ENCODE results near the gene SLC8B1.

SLC8B1 gene

DNA sequence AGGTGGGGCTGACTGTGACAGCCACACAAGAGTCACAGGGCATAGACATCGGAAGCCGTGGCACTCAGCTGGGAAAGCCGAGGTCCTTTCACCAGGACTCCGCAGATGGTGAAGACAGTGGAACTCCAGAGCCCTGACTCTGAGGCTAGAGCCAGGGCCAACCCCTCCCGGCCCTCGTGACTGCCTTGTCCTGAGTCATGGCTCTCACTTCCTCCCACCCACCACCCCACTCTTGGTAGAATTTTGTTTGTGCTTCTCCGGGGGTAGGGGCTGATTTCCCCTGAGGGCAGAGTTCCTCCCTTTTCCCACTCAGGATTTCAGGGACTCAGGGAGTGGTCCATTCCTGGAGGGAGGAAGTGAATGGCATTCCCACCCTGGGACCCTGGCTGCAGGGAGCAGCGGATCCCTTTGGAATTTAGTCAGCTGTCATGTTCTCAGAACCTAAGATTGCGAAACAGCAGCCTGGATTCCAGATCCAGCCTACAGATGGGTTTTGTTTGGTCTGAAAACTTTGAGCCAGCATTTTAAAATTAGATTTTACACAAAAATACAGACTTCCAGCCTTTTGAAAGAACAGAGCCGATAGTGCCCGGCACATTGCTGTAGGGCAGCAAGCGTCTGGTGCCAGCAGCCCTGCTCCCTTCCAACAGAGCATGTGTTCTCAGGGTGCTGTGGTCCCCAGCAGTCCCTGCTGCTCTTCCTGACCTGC lies 62.9 kb downstream of the SLC8B1 start:
- in situ Hi-C loops (cut with HindIII; ENCODE audit: low sequenced_read_pairs): no loop called here

- in situ Hi-C loops (cut with HindIII; ENCODE audit: low sequenced_read_pairs): no loop called here
Measured at GRCh38 chr12:113271466-113271852, 63.5 kb downstream of the SLC8B1 start.

- in situ Hi-C loops (cut with HindIII; ENCODE audit: low sequenced_read_pairs): no loop called here
Measured at GRCh38 chr12:113270709-113271009, 64.2 kb downstream of the SLC8B1 start.

DNA sequence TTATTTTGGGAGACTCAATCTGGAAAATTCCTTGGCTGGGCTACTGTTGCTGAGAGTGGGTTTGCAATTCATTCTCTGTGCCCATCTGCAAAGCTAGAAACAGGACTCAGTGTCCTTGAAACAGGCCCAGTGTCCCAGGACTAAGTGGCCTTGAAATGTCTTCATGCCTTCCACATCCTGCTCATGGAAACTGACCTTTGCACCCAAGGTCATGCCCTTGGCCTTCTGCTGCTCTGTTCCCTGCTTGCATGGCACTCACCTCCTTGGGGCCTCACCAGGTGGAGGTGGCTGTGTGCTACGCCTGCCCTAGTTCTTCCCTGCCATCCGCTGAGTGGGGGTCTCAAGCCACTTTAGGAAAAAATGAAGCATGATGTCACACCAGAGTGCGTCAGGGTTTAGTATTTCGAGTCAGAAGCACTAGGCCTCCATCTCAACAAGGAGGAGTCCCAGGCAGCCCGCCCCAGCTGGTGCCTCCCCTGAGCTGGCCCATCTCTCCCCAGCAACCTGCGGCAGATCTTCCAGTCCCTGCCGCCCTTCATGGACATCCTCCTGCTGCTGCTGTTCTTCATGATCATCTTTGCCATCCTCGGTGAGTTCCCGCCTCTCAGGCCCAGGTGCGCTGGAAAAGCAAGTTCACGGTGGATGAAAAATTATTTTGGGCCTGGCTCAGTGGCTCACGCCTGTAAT lies 65.5 kb downstream of the SLC8B1 start:
- in situ Hi-C loops (cut with HindIII; ENCODE audit: low sequenced_read_pairs): no loop called here

GRCh38 chr12:113268621-113269020 lies 66.3 kb downstream of the SLC8B1 start:
- in situ Hi-C loops (cut with HindIII; ENCODE audit: low sequenced_read_pairs): no loop called here

GRCh38 chr12:113268136-113268535 lies 66.8 kb downstream of the SLC8B1 start:
- in situ Hi-C loops (cut with HindIII; ENCODE audit: low sequenced_read_pairs): no loop called here

DNA sequence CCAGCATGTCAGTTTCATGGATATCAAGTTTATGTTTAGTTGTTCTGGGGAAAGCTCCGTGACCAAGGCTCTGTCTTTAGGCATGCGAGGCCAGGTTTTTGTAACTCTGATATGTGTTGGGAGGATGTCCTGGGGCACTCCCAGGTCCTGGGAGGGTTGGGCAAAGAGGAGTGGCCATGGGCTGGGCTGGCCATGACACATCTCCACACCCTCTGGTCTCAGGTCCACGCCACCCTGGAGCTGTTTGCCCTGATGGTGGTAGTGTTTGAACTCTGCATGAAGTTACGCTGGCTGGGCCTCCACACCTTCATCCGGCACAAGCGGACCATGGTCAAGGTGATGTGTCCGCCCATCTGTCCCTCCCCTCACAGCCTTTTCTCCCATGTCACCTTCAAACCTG lies 67.3 kb downstream of the SLC8B1 start:
- in situ Hi-C loops (cut with HindIII; ENCODE audit: low sequenced_read_pairs): no loop called here

- in situ Hi-C loops (cut with HindIII; ENCODE audit: low sequenced_read_pairs): no loop called here
Measured at GRCh38 chr12:113266106-113266895, 68.6 kb downstream of the SLC8B1 start.

- in situ Hi-C loops (cut with HindIII; ENCODE audit: low sequenced_read_pairs): no loop called here
Measured at GRCh38 chr12:113263431-113263963, 71.4 kb downstream of the SLC8B1 start.

DNA sequence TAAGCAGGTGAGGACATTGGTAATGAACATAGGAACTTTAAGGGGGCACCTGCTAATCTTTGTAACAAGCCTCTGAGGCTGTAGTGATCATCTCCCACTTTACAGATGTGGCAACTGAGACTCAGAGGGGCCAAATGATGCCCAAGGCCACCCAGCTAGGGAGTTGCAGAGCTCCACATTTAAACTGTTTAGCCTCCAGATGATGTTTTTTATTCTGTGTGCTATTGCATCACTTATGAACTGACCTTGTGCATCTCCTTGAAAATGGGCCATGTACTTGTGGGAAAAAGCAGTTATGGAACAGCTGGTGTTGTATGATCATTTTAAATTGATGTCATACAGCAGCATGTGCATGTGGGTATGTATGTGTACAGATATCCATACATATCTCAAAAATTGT lies 72.2 kb downstream of the SLC8B1 start:
- in situ Hi-C loops (cut with HindIII; ENCODE audit: low sequenced_read_pairs): no loop called here

DNA sequence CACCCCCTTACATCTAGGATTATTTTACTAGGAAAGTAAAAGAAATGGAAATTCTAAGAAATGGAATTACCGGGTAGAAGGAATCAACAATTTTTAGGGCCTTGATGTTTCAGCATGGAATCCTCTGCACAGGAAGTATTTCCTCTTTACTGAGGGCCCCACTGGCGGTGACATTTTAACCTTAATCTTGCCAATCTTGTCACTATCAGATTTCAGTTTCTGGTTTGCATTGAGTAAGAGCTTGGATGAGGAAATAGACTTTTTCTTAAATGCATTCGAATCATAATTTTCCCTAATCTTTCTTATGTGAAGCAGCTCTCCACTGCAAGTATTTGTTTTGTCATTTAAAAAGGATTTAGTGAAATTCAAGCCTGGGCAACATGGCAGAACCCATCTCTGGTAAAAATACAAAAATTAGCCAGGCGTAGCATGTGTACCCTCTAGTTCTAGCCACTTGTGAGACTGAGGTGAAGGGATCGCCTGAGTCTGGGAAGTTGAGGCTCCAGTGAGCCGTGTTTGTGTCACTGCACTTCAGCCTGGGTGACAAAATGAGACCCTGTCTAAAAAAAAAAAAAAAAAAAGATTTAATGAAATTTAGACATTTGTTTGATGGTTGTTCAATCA lies 73.0 kb downstream of the SLC8B1 start:
- in situ Hi-C loops (cut with HindIII; ENCODE audit: low sequenced_read_pairs): no loop called here

- in situ Hi-C loops (cut with HindIII; ENCODE audit: low sequenced_read_pairs): no loop called here
Measured at GRCh38 chr12:113260636-113261300, 74.1 kb downstream of the SLC8B1 start.

DNA sequence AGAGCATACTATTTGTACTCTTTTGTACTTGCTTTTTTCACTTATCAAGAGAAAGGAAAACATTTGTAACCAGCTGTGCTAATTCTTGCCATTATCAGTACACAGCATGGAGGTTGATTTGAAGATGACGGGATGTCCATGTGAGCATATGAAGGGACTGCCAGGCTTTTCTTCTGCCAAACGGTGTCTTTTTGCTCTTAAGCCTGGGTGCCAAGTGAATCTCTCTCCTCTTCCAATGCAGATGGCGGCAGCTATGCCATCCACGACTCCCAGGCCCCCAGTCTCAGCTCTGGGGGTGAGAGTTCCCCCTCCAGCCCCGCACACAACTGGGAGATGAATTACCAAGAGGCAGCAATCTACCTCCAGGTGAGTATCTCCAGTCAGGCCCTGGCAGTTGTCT lies 74.8 kb downstream of the SLC8B1 start:
- in situ Hi-C loops (cut with HindIII; ENCODE audit: low sequenced_read_pairs): no loop called here

DNA sequence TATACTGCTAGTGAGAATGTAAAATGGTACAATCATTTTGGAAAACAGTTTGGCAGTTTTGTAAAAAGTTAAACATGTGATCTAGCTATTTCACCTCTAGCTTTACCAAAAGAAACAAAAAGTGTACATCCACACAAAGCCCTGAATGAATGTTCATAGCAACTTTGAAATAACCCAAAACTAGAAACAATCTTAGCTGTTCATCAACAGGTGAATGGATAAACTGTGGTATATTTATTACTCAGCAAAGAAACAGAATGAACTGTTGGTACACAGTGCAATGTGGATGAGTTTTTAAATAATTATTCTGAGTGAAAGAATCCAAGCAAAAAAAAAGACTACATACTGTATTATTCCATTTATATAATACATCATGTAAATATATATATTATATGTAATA lies 77.3 kb downstream of the SLC8B1 start:
- in situ Hi-C loops (cut with HindIII; ENCODE audit: low sequenced_read_pairs): no loop called here

- in situ Hi-C loops (cut with HindIII; ENCODE audit: low sequenced_read_pairs): no loop called here
Measured at GRCh38 chr12:113254298-113254697, 80.6 kb downstream of the SLC8B1 start.

- in situ Hi-C loops (cut with HindIII; ENCODE audit: low sequenced_read_pairs): no loop called here
Measured at GRCh38 chr12:113253532-113254285, 81.2 kb downstream of the SLC8B1 start.

GRCh38 chr12:113252494-113252893 lies 82.4 kb downstream of the SLC8B1 start:
- in situ Hi-C loops (cut with HindIII; ENCODE audit: low sequenced_read_pairs): no loop called here

DNA sequence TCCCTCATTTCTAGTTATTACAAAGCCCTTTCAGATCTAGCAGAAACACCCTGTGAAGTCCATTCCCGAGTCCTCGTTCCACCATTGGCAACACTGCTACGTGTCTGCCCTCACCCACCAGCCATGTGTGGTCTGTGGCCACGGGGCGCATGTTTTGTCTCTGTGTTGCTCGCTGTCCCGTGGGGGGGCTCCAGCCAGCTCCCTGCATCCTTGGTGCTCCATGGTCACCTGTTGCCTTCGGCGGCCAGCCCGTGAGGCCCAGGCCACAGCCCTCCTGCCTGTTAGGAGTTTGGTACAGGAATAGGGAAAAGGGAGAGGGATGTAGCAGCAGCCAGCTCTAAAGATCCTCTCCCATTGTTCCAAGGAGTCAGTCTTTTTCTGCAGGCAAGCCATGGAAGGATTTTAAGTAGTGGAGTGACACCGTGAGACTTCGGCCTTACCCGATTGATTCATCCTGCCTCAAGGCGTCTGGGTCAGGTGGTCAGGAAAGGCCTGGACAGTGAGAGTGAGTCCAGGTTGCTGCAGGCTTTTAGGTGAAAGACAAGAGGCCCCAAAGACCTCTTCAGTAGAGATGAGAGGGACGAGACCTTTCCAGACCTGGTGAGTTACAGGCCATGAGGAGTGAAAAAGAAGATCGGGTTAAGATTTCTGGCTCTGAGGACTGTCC lies 83.4 kb downstream of the SLC8B1 start:
- in situ Hi-C loops (cut with HindIII; ENCODE audit: low sequenced_read_pairs): no loop called here

- in situ Hi-C loops (cut with HindIII; ENCODE audit: low sequenced_read_pairs): no loop called here
Measured at GRCh38 chr12:113250045-113250444, 84.9 kb downstream of the SLC8B1 start.

DNA sequence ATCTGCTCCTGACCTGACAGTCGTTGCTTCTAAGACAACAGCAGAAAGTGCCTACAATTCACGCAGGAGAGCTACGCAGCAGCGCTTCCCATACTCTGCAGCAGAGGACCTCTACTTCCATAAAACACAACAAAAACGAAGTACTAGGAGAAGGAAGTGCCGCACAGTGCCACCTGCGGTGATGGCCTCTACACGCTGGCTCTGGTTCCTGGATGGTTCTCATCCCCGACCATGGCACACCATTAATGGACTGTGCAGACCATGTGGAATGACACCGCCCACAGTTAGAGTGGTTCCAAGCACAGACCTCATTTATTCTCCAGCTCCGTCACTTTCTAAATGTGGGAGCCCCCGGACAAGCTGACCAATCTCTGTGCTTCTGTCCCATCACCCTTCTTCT lies 85.4 kb downstream of the SLC8B1 start:
- in situ Hi-C loops (cut with HindIII; ENCODE audit: low sequenced_read_pairs): no loop called here

Data from endothelial cell of hepatic sinusoid (primary cell).